Ishikawa (cell line): ENCODE data around the gene BTRC.

Experiments used
- CEBPB ChIP-seq: IDR thresholded peaks from 2 replicates; pipeline ENCODE4 v1.6.1; 2012
- CREB1 ChIP-seq: IDR thresholded peaks from 2 replicates; pipeline ENCODE4 v1.6.1; 2012; ENCODE audit warnings: low read depth
- EGR1 ChIP-seq: IDR thresholded peaks from 2 replicates; pipeline ENCODE4 v1.6.1; 2012
- EP300 ChIP-seq: IDR thresholded peaks from 2 replicates; pipeline ENCODE4 v1.6.1; 2012; ENCODE audit warnings: borderline replicate concordance
- MAX ChIP-seq: IDR thresholded peaks from 2 replicates; pipeline ENCODE4 v1.6.1; 2012
- RAD21 ChIP-seq: IDR thresholded peaks from 2 replicates; pipeline ENCODE4 v1.6.1; 2012; ENCODE audit warnings: low read depth
- REST ChIP-seq: IDR thresholded peaks from 2 replicates; pipeline ENCODE4 v1.6.1; 2012; ENCODE audit warnings: low read depth, mild to moderate bottlenecking
- TAF1 ChIP-seq: IDR thresholded peaks from 2 replicates; pipeline ENCODE4 v1.6.1; 2012; ENCODE audit warnings: low read depth, mild to moderate bottlenecking
- TCF12 ChIP-seq: IDR thresholded peaks from 2 replicates; pipeline ENCODE4 v1.6.1; 2012; ENCODE audit warnings: low read depth
- TEAD4 ChIP-seq: IDR thresholded peaks from 2 replicates; pipeline ENCODE4 v1.6.1; 2012
- YY1 ChIP-seq: IDR thresholded peaks from 2 replicates; pipeline ENCODE4 v1.6.1; 2012; ENCODE audit warnings: low read depth
- ZBTB7A ChIP-seq: IDR thresholded peaks from 2 replicates; pipeline ENCODE4 v1.6.1; 2012; ENCODE audit warnings: low read depth
- TF ChIP-seq, protein P1 (sequence below): IDR thresholded peaks from 2 replicates; pipeline ENCODE4 v1.6.1; 2012

DNA sequence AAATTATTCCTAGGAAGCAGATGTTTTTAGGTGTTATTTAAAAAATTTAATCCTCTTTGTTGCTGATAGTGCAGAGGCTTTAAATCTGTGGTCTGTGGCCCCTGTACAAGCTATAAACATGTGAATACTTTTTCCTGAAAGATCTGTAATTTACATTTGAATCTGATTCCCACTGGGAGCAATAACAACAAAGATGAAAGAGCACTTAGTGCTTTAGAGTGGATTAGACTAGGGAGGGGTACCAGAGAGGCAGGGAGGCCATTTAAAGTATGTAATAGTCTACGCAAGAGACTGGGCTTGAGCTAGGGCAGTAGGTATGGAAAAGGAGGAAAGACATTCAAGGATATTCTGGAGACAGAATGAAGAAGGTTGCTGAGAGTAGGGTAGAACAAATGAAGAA is 19.1 kb downstream of the BTRC start:
- no peak for TF ChIP-seq TCF12
- no peak for TF ChIP-seq RAD21
- TF ChIP-seq EP300 = no peak
- no peak for TF ChIP-seq REST
- no peak for TF ChIP-seq EGR1
- TF ChIP-seq TAF1 = no peak
- TF ChIP-seq MAX = no peak
- TF ChIP-seq CREB1 = no peak
- no peak for TF ChIP-seq CEBPB
- TF ChIP-seq TEAD4 = no peak
- TF ChIP-seq YY1 = no peak
- TF ChIP-seq ZBTB7A = no peak
- TF ChIP-seq, protein P1, sequence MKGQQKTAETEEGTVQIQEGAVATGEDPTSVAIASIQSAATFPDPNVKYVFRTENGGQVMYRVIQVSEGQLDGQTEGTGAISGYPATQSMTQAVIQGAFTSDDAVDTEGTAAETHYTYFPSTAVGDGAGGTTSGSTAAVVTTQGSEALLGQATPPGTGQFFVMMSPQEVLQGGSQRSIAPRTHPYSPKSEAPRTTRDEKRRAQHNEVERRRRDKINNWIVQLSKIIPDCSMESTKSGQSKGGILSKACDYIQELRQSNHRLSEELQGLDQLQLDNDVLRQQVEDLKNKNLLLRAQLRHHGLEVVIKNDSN = no peak
